Esophagus squamous epithelium (tissue), 5 donors: ENCODE results near the gene PWP1. TPM values are rescaled to one million over a fixed set of nuclear protein-coding genes. Genes with fewer than 3 reads are reported as not detected.

Experiments used
- DNase-seq: peaks from one replicate; lab custom pipeline; 2025; lab: John Stamatoyannopoulos, UW
- H3K27ac ChIP-seq, 4 donors: fragments of 200-600 bp; sonication (generic); one replicate each; pipeline ENCODE4 v1.5.1; 2016 to 2019; ENCODE audit warnings: mild to moderate bottlenecking in 1 of 4
- H3K27me3 ChIP-seq, 4 donors: fragments of 200-600 bp; sonication (generic); 1 replicate in 3 of 4; 2 replicates in 1 of 4; pipeline versions ENCODE4 v1.5.1 to v1.6.0; 2017 to 2021; ENCODE audit warnings: antibody characterized with exemption in 1 of 4
- H3K36me3 ChIP-seq, 3 donors: fragments of 200-600 bp; sonication (generic); one replicate each; pipeline ENCODE4 v1.5.1; 2016 to 2019
- H3K4me1 ChIP-seq, 3 donors: fragments of 200-600 bp; sonication (generic); one replicate each; pipeline ENCODE4 v1.5.1; 2017 to 2019
- H3K4me3 ChIP-seq, 4 donors: fragments of 200-600 bp; sonication (generic); 1 replicate in 3 of 4; 2 replicates in 1 of 4; pipeline ENCODE4 v1.5.1; 2016 to 2019; ENCODE audit warnings: mild to moderate bottlenecking in 2 of 4, moderate library complexity in 1 of 4
- H3K9me3 ChIP-seq, 3 donors: fragments of 200-600 bp; sonication (generic); one replicate each; pipeline ENCODE4 v1.5.1; 2016 to 2019
- POLR2A ChIP-seq, 4 donors: fragments of 450-650 bp; IDR thresholded peaks; one replicate each; pipeline ENCODE4 v1.6.1; 2017; ENCODE audit warnings: antibody characterized with exemption in 4 of 4, mild to moderate bottlenecking in 4 of 4, moderate library complexity in 3 of 4
- WGBS, 2 donors: methylation state at CpG; one replicate each; pipeline ENCODE4 v1.1.5; 2018; 5-methylcytosine and 5-hydroxymethylcytosine counted together
- intact Hi-C: fragments of 100-400 bp; cut with DNase I; formaldehyde crosslinking; loops from one replicate; pipeline ENCODE4 v1.15.0; 2022
- total RNA-seq, 4 donors: library from RNA; depleted of rRNA; stranded (reverse); fragments of >200 nt; gene quantifications; one replicate each; pipeline ENCODE4 v1.1.0, GENCODE V29; 2016
- TF ChIP-seq, protein P1 (sequence below), 6 experiments: fragments of 450-650 bp in 4 of 6; fragments of 200-600 bp in 2 of 6; sonication (generic) in 2 of 6; IDR thresholded peaks; one replicate each; pipeline ENCODE4 v1.5.1; 2016 to 2019; ENCODE audit warnings: antibody characterized with exemption in 6 of 6, mild to moderate bottlenecking in 4 of 6, moderate library complexity in 4 of 6
- donor health status: DM: yes; HTN: yes; CAD: no.

PWP1 gene
- total RNA-seq, 4 donors from 2014 or later: 36.9 to 91.0 (median 48.7) TPM

DNA sequence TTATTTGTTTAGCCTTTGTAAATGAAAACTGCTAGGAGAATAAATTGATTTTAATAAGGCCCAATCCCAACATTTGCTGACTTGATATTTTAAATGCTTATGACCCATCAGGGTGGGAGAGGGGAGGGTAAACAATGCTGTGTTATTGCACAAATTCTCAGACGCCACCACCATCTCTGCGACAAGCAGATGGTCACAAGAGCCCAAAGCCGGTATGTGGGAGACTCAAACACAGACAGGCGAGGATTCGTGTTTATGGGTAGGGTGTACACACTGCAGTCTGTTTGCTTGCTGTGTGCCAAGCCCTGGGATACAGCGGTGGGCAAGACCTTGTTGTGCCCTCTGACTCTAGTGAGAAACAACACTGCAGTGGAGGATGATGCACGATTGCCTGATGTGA is 39.2 kb upstream of the PWP1 start:
- no peak for DNase-seq
- H3K4me1 ChIP-seq: no peaks in the 10 kb centered on the region
- 81 to 95% methylated on average over 3 to 5 of the region's 7 CpGs for WGBS, 2 donors
- H3K4me3 ChIP-seq: no peak overlapping the region
- H3K36me3 ChIP-seq: peaks cover 0 to 70% (median 0%) of the 10 kb centered on the region in 3 donors
- TF ChIP-seq, protein P1, sequence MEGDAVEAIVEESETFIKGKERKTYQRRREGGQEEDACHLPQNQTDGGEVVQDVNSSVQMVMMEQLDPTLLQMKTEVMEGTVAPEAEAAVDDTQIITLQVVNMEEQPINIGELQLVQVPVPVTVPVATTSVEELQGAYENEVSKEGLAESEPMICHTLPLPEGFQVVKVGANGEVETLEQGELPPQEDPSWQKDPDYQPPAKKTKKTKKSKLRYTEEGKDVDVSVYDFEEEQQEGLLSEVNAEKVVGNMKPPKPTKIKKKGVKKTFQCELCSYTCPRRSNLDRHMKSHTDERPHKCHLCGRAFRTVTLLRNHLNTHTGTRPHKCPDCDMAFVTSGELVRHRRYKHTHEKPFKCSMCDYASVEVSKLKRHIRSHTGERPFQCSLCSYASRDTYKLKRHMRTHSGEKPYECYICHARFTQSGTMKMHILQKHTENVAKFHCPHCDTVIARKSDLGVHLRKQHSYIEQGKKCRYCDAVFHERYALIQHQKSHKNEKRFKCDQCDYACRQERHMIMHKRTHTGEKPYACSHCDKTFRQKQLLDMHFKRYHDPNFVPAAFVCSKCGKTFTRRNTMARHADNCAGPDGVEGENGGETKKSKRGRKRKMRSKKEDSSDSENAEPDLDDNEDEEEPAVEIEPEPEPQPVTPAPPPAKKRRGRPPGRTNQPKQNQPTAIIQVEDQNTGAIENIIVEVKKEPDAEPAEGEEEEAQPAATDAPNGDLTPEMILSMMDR (IDR thresholded peaks at IDR 0.05): no peak
- TF ChIP-seq POLR2A (IDR thresholded peaks at IDR 0.05): no peak
- no peaks in the 10 kb centered on the region for H3K9me3 ChIP-seq
- intact Hi-C loops: no loop called here
- no peaks in the 10 kb centered on the region for H3K27me3 ChIP-seq
- H3K27ac ChIP-seq: no peak overlapping the region

DNA sequence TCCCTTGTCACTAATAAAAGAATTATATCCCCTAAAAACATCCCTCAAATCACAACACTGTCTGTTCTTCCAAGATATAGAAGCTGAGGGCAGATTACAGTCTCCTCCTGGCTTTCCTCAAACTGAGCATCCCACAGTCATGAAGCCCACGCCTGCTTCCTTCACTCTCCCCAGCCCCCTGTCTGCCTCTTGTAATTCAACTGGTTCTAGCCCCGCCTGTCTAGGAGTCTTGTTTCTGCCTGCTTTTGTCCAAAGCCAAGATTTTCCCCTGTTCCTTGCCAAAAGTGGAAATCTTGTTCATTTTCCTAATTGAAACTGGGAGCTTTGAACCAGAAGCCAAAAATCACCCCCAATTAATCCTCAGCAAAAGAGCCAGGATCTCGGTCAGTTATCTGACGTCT is 35.9 kb upstream of the PWP1 start:
- Histone ChIP-seq H3K36me3 (peaks cover 0 to 71% (median 6%) of the 10 kb centered on the region in 3 donors), H3K27me3 (no peaks in the 10 kb centered on the region), H3K9me3 (no peaks in the 10 kb centered on the region), H3K4me3 (no peak overlapping the region), H3K27ac (no peak overlapping the region), H3K4me1 (no peaks in the 10 kb centered on the region)
- 15 to 25% methylated on average over 4 of the region's 4 CpGs for WGBS, 2 donors
- DNase-seq: no peak
- intact Hi-C loops: no loop called here
- TF ChIP-seq, protein P1 (IDR thresholded peaks at IDR 0.05): no peak
- TF ChIP-seq POLR2A (IDR thresholded peaks at IDR 0.05): no peak

DNA sequence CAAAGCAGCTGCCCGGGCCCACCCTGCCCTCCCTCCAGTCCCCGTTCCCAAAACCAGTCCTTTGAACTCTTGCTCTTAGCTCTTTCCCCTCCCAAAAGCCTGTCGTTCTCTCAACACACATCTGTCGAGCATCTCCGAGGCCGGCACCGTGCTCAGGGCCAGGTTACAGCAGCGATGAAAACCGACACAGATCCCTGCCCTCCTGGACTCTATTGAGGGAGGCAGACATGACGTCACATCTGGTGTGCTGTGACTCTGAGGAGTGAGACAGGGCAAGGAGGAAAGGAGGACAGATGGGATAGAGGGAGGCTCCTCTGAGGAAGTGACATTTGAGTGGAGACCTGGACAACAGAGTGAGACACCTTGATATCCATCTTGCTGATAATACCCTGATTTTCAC is 34.6 kb upstream of the PWP1 start:
- peaks cover 0 to 67% (median 6%) of the 10 kb centered on the region in 3 donors for H3K36me3 ChIP-seq
- H3K4me1 ChIP-seq: no peaks in the 10 kb centered on the region
- no peaks in the 10 kb centered on the region for H3K27me3 ChIP-seq
- intact Hi-C loops: no loop called here
- 74 to 91% methylated on average over 5 to 10 of the region's 10 CpGs for WGBS, 2 donors
- TF ChIP-seq, protein P1 (IDR thresholded peaks at IDR 0.05): no peak
- no peak for TF ChIP-seq POLR2A (IDR thresholded peaks at IDR 0.05)
- H3K27ac ChIP-seq: no peak overlapping the region
- no peak for DNase-seq
- H3K4me3 ChIP-seq: no peak overlapping the region
- no peaks in the 10 kb centered on the region for H3K9me3 ChIP-seq

DNA sequence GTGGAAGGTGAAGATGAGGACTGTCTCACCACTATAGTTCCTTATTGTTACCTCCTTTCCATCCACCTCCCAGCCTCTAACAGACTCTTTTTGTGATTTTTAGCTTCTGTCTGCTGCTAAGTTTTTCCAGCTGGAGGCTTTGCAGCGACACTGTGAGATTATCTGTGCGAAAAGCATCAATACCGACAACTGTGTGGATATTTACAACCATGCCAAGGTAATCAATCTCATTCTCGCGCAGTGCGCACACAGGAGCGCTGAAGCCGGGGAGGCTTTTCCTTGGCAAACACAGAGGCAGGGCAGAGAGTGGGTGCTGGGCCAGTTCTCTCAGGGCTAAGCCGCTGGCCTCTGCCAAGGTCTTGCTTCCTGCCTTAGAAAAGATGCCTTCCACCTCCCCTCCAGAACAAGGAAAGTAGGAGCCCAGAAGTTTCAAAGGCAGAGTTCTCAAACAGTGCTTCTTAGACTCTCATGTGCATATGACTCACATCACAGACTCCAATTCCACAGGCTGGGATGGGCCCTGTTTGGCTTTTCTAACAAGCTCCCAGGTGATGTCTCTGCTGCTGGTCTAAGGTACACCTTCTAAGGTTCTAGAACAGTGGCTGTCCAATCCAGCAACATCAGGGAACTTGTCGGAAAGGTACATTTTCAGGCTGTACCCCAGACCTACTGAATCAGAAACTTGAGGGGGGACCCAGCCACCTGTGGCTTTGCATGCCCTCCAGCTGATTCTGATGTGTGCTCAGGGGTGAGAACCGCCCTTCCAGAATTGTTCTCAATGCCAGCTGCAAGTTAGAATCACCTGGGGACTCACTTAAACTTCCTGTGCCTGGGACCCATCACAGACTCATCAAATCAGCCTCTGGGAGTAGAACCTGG is 33.8 kb upstream of the PWP1 start:
- Histone ChIP-seq H3K9me3 (no peaks in the 10 kb centered on the region), H3K4me1 (no peaks in the 10 kb centered on the region), H3K36me3 (peaks cover 0 to 63% (median 6%) of the 10 kb centered on the region in 3 donors), H3K27me3 (no peaks in the 10 kb centered on the region), H3K4me3 (no peak overlapping the region), H3K27ac (no peak overlapping the region)
- no peak for TF ChIP-seq POLR2A (IDR thresholded peaks at IDR 0.05)
- TF ChIP-seq, protein P1 (IDR thresholded peaks at IDR 0.05): no peak
- WGBS, 2 donors: 54 to 75% methylated on average over 4 to 9 of the region's 11 CpGs
- no peak for DNase-seq
- intact Hi-C loops: no loop called here

DNA sequence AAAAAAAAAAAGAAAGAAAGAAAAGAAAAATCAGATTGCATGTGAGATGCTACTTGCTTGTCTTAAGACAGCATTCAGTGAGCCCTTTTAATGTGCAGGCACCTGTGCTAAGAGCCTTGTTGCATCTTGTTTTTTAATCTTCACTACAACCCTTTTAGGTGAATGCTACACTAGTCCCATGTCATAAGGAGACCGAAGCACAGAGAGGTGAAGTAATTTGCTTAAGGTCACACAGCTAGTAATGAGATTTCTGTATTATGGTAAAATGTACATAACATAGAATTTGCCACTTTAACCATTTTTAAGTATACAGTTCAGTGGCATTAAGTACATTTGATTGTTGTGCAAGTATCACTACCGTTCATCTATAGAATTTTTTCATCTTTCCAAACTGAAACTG is 32.1 kb upstream of the PWP1 start:
- Histone ChIP-seq H3K27ac (no peak overlapping the region), H3K36me3 (peaks cover 0 to 73% (median 6%) of the 10 kb centered on the region in 3 donors), H3K4me1 (no peaks in the 10 kb centered on the region), H3K27me3 (no peaks in the 10 kb centered on the region), H3K9me3 (no peaks in the 10 kb centered on the region), H3K4me3 (no peak overlapping the region)
- no peak for TF ChIP-seq POLR2A (IDR thresholded peaks at IDR 0.05)
- TF ChIP-seq, protein P1 (IDR thresholded peaks at IDR 0.05): no peak
- WGBS, 2 donors: 63 to 73% methylated on average over 2 of the region's 2 CpGs
- DNase-seq: no peak
- intact Hi-C loops: no loop called here
